Activated CD8-positive, alpha-beta memory T cell treated with anti-CD3 and anti-CD28 coated beads for 24 hours (primary cell): ENCODE measurements around the gene GRHPR.
"Not testable (repeated sequence)": the region's sequence is repeated elsewhere in the genome, so short reads cannot be mapped to it uniquely, and the experiment has no call there.

Experiments used
- DNase-seq: peaks from one replicate; pipeline ENCODE4 v3.0.0-alpha.2; 2020

GRHPR gene

DNA sequence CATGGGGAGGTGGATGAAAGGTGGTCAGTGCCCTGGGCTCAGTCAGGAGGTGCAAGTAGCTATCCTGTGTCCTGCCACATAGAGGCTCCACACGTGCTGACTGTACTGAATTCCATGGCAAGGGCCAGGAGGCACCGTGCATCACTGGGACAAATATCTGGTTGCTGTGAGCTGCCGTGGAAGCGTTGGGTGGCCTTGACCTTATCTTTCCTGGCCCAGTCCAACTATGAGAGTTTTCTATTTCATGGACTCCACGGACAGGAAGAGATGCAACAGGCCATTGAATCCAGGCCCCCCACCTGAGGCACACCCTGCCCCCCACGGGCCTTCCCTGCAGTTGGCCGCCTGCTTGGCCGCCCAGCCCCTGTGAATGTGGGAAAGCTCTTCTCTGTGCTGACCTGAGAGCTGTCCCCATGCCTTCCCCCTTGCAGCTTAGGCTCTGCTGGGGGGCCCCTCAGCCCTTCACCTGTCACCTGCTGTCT lies 1.7 kb downstream of the GRHPR start:
- DNase-seq, result no peak

GRCh38 chr9:37424686-37425297 lies 2.3 kb downstream of the GRHPR start:
- DNase-seq, result no peak

DNA sequence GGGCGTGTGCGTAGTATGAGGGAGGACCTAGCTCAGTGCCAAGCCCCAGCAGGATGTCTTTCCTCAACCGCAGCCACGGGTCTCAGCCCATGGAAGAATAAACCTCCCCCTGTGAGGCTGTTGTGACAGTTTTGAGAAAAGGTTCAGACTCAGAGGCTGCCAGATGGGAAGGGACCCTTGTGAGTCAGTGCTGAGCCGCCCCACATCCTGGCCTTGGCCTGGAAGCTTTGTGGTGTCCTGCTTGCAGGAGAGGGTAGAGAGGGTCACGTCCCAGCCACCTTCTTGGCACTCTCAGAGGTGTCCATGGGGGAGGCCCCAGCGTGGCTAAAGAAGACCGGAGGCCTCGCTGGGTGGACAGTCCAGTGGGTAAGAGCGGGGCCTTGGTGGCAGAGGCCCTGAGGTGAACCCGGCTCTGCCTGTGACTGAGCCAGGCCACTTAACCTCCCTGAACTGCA lies 2.8 kb downstream of the GRHPR start:
- no peak for DNase-seq

- not testable (repeated sequence) for DNase-seq
These were observed 3.9 kb downstream of the GRHPR start for GRCh38 chr9:37426431-37426830.

GRCh38 chr9:37426846-37427245 lies 4.3 kb downstream of the GRHPR start:
- no peak for DNase-seq

- no peak for DNase-seq
These were observed 5.8 kb downstream of the GRHPR start for GRCh38 chr9:37428345-37428744.

DNA sequence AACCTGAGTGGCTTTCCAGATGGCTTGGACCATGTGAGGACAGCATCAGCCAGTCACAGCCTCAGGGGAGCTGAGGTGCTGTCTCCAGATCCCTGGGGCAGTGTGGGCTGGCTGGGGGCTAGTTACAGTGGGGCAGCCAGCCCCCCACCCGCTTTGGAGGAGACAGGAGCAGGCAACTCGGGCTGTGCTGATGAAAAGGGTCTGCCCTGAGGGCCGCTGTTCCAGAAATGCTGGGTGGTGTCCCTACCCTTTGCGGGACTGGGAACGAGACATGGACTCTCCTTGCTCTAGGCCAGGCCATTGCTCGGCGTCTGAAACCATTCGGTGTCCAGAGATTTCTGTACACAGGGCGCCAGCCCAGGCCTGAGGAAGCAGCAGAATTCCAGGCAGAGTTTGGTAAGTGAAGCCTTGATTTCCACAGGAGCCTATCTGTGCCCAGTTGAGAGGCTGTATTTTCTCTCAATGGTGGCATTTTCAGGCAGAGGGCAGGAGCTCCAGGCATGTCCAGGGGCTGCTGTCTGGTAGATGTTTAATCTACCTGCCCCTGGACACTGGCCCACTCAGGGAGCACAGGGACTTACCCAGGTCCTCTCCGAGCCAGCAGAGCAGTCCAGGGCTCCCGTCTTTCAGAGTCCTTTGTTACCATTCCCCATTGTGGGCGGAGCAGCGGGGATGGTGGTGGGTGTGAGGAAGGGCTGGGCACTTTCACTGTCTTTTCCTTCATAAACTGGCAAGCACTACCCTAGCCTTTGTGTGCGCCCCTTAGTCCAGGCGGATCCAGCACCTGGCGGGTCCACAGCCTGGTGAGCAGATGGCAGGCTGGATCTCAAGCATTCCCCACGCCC lies 7.2 kb downstream of the GRHPR start:
- no peak for DNase-seq

DNA sequence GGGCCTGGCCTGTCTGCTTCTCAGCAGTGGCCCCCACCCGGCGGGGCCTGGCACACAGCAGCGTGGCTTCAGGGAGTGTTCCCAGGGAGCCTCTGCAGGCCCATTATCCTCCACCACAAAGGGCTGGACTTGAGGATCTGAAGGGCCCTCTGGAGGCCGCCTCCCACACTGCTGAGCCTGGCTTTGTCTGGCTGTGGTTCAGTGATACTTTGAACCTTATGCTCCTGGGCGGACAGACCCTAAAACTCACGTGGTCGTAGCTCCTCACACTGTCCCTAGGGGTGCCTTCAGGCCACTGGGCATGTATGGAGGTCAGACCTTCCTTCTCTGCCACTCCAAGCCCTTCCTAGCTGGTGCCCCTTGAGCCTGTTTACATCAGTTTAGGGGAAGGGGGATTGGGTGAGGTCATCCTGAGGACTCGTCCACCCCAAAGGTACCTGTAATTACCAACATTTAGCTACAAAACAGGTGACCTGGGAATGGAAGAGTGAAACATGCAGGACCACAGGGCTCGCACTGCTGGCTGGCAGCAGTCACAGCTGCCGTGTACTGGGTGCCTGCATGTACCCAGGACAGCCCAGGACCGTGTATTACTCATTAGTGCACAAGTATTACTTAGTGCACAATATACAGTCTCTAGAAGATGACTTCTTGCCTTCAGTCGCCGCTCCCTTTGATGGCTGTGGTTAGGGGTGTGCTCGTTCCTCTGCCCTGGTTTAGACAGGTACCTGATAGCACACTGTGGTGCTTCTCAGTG lies 8.5 kb downstream of the GRHPR start:
- no peak for DNase-seq

DNA sequence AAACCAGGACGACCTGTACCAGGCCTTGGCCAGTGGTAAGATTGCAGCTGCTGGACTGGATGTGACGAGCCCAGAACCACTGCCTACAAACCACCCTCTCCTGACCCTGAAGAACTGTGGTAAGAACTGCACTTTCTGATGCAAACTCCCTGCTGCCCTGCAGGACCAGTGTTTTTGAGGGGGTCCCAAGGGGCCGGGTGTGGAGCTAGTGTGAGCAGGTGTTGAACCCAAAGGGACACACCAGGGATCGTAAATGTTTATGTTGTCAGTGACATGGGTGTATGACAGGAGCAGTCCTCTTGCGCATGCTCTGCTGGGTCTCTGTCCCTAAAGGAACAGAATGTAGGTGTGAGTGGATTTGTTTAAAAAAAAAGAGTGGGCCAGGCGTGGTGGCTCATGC lies 9.5 kb downstream of the GRHPR start:
- DNase-seq, result no peak

- DNase-seq, result no peak
These were observed 11.4 kb downstream of the GRHPR start for GRCh38 chr9:37433867-37434371.

DNA sequence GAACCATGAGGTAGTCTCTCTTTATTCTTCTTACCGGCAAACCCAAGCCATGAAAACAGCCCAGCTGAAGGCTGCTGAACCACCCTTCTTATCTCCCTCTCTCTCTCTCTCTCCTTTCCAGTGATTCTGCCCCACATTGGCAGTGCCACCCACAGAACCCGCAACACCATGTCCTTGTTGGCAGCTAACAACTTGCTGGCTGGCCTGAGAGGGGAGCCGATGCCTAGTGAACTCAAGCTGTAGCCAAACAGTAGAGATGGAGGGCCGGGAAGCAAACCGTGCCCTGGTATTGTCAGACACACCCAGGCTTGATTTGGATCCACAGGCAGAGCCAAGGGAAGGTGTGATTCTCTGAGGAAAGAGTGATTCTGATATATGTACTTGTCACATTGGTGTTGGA lies 14.0 kb downstream of the GRHPR start:
- DNase-seq, result no peak

GRCh38 chr9:37437010-37437409 lies 14.5 kb downstream of the GRHPR start:
- DNase-seq, result no peak

DNA sequence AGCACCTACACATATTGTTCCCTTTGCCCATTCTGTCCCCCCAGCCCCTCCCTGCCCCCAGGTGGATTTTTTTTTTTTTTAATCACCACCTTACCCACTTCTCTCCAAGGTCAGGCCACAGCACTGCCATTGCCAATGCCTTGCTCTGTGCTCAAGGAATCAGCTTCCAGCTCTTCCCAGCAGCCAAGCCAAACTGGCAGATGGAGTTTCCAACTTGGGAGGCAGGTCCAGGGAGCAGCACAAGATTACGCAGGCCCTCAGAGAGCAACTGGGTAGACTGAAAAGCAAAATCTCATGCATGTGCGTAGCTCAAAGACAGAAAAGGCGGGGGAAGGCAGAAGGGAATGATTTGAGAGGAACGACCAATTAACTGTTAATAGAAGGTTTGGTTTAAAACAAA lies 15.1 kb downstream of the GRHPR start:
- DNase-seq, result no peak

GRCh38 chr9:37438359-37438758 lies 15.9 kb downstream of the GRHPR start:
- DNase-seq, result no peak

- DNase-seq, result no peak
These were observed 19.4 kb downstream of the GRHPR start for GRCh38 chr9:37441776-37442370.

DNA sequence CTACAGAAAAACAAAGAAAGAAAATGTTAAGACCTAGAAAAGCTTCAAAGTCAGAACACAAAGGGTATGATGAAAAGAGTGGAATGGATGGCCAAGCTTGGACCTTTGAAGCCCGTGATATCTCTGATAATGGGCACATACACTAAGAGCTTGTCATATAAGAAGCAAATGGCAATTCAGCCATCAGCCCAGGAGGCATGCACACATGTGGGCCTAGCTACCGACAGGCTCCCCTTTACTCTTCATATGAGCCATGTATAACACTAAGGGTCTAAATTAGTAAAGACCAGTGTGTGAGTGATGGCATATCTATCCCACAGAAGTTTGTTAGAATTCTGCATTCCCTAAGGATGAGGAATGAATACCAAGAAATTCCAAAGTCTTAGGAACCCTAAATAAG lies 20.1 kb downstream of the GRHPR start:
- DNase-seq, result no peak

DNA sequence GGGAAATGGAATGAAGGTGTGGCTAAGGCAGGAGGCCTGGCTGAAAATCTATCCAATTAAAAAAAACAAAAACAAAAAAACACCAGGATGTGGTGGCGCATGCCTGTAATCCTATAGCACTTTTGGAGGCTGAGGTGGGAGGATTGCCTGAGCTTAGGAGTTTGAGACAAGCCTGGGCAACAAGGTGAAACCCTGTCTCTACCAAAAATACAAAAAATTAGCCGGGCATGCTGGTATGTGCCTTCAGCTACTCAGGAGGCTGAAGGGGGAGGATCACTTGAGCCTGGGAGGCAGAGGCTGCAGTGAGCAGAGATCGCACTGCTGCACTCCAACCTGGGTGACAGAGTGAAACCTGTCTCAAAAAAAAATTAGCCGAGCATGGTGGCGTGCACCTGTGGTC lies 21.1 kb downstream of the GRHPR start:
- no peak for DNase-seq

DNA sequence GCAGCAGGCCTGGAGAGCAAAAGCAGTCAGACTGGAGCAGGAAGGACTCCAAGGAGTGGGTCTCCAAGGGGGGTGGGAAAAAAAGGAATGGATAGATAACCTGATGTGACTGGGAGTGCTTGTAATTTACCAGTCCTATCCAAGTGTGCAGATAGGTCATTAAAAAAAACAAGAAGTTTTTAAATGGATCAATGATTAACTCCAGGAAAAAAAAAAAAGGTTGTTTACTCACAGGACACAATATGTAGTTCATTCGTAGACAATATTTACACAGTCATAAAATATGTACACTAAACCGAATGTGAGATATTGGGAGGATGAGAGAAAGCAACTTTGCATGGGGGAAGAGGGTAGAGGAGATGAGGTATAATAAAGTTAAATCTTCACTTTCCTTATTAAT lies 22.4 kb downstream of the GRHPR start:
- no peak for DNase-seq

DNA sequence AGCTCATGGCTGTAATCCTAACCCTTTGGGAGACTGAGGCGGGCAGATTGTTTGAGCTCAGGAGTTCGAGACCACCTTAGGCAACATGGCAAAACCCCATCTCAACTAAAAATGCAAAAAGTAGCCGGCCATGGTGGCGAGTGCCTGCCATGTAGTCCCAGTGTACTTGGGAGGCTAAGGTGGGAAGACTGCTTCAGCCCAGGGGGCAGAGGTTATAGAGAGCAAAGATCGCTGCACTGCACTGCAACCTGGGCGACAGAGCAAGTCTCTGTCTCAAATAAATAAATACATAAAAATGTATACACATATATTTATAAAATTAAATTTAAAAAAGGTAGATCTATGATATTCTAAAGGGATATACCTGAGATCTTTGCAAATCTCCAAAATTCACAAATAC lies 23.3 kb downstream of the GRHPR start:
- DNase-seq, result no peak

- DNase-seq, result no peak
These were observed 23.9 kb downstream of the GRHPR start for GRCh38 chr9:37446401-37446800.

- no peak for DNase-seq
These were observed 24.6 kb downstream of the GRHPR start for GRCh38 chr9:37447111-37447510.

- no peak for DNase-seq
These were observed 27.6 kb downstream of the GRHPR start for GRCh38 chr9:37449862-37450632.
